ENCODE results near the gene OR7A17. TPM values are rescaled to one million over a fixed set of nuclear protein-coding genes. Genes with fewer than 3 reads are reported as not detected.

The OR7A17 gene
- polyA plus RNA-seq, 1 of the 3 experiments (the other 2 are of a cell fraction): not detected

GRCh38 chr19:14830702-14831101 lies 55.2 kb downstream of the OR7A17 start:
- Histone ChIP-seq H3K27ac (ENCODE audit: low read depth in 2 of 2, low read length in 1 of 2) (no peak overlapping the region), H2AFZ (ENCODE audit: low read depth) (no peak overlapping the region), H3K9me2 (no peaks in the 10 kb centered on the region), H3K4me1 (ENCODE audit: control insufficient read depth in 1 of 2, insufficient read depth in 2 of 2, low read depth in 1 of 2, low read length in 1 of 2) (no peaks in the 10 kb centered on the region), H3K79me2 (ENCODE audit: insufficient read depth) (no peaks in the 10 kb centered on the region), H3K36me3 (replicated peaks in 1 of 2; ENCODE audit: control insufficient read depth in 1 of 2, insufficient read depth in 2 of 2, low read length in 1 of 2) (no peaks in the 10 kb centered on the region), H3K4me3 (ENCODE audit: low read depth in 2 of 2, low read length in 1 of 2) (no peak overlapping the region), H3K4me2 (no peak overlapping the region), H3K9ac (no peak overlapping the region), H3F3A (replicated peaks; ENCODE audit: insufficient read depth) (no peaks in the 10 kb centered on the region), H3K9me3 (no peaks in the 10 kb centered on the region), H3K27me3 (ENCODE audit: insufficient read depth) (peaks cover 23% of the 10 kb centered on the region; the same call in 1 of the 2 replicates), H4K20me1 (ENCODE audit: insufficient read depth) (no peaks in the 10 kb centered on the region)
- DNase-seq: no peak
- 0% methylated on average over 4 of the region's 4 CpGs for WGBS (ENCODE audit: low lambda C conversion rate)
- TF ChIP-seq EP300 (IDR thresholded peaks at IDR 0.05; ENCODE audit: borderline replicate concordance in 1 of 2, low read depth in 1 of 2, low read length in 1 of 2) (no peak), MXI1 (IDR thresholded peaks at IDR 0.05; ENCODE audit: low read depth, low read length) (no peak), RAD21 (IDR thresholded peaks at IDR 0.05; ENCODE audit: low read length) (no peak), NFIC (IDR thresholded peaks at IDR 0.05; ENCODE audit: borderline replicate concordance) (no peak), RXRA (IDR thresholded peaks at IDR 0.05; ENCODE audit: borderline replicate concordance, low read depth) (no peak), POLR2AphosphoS5 (IDR thresholded peaks at IDR 0.05; ENCODE audit: low read depth, low read length) (no peak), JUND (IDR thresholded peaks at IDR 0.05) (no peak), YY1 (IDR thresholded peaks at IDR 0.05; ENCODE audit: low read depth) (no peak), GATA2 (CRISPR knock-in tag; IDR thresholded peaks at IDR 0.05) (no peak), MEF2A (IDR thresholded peaks at IDR 0.05; ENCODE audit: borderline replicate concordance, low read depth) (no peak), TCF12 (IDR thresholded peaks at IDR 0.05) (no peak), PBX3 (IDR thresholded peaks at IDR 0.05) (no peak), FOSL2 (IDR thresholded peaks at IDR 0.05; ENCODE audit: borderline replicate concordance, low read depth) (no peak), CHD2 (IDR thresholded peaks at IDR 0.05; ENCODE audit: low read length, partially characterized antibody) (no peak)
- TF ChIP-seq, protein P1, sequence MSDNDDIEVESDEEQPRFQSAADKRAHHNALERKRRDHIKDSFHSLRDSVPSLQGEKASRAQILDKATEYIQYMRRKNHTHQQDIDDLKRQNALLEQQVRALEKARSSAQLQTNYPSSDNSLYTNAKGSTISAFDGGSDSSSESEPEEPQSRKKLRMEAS (IDR thresholded peaks at IDR 0.05; ENCODE audit: low read depth): no peak
- ChIA-PET POLR2A (no interaction called here), CTCF (interaction anchor here (0.6 to 1.5 kb wide), 5 partner anchors 13 to 1553 kb away, joined by 3 to 5 read pairs (median 3); no protein-coding TSS in a partner anchor)

Small RNAs within 50 kb of the gene (small RNA-seq; reads per million reads assigned to genes)
- gene OR7A18P: 0 reads per million in 7 experiments

Other genes with a start within 250 kb of the OR7A17 start
- not detected in 2 replicates for gene ADGRE3, start 211.3 kb downstream of the OR7A17 start, polyA plus RNA-seq (2012; rRNA removed)
- 15.2 and 19.6 TPM in 2 replicates for gene ZNF333, start 196.1 kb downstream of the OR7A17 start, polyA plus RNA-seq (2012; rRNA removed)
- 0.02 TPM in 1 of 2 replicates, not detected in the other for gene ADGRE2, start 107.6 kb downstream of the OR7A17 start, polyA plus RNA-seq (2012; rRNA removed)
- not detected in 2 replicates for gene OR7A5, start 50.9 kb downstream of the OR7A17 start, polyA plus RNA-seq (2012; rRNA removed)
- gene OR7C1, start 50.9 kb downstream of the OR7A17 start, polyA plus RNA-seq (2012; rRNA removed): not detected in 2 replicates
- gene OR7A10, start 37.2 kb downstream of the OR7A17 start, polyA plus RNA-seq (2012; rRNA removed): not detected in 2 replicates
- not detected in 2 replicates for gene OR7C2, start 55.4 kb upstream of the OR7A17 start, polyA plus RNA-seq (2012; rRNA removed)
- not detected in 2 replicates for gene SLC1A6, start 93.7 kb upstream of the OR7A17 start, polyA plus RNA-seq (2012; rRNA removed)
- not detected in 2 replicates for gene CASP14, start 163.3 kb upstream of the OR7A17 start, polyA plus RNA-seq (2012; rRNA removed)
- not detected in 2 replicates for gene OR1I1, start 196.1 kb upstream of the OR7A17 start, polyA plus RNA-seq (2012; rRNA removed)
- gene SYDE1, start 221.3 kb upstream of the OR7A17 start, polyA plus RNA-seq (2012; rRNA removed): 40.6 and 44.1 TPM in 2 replicates

Measured in SK-N-SH (cell line).